Neural progenitor cell (in vitro differentiated cells): ENCODE results near the gene GLG1.

Experiments
- EZH2 ChIP-seq: fragments of 200-600 bp; sonication (generic); IDR thresholded peaks from 2 replicates; pipeline ENCODE4 v1.6.1; 2017; ENCODE audit warnings: antibody characterized with exemption, mild to moderate bottlenecking, moderate library complexity
- EZH2phosphoT487 ChIP-seq: fragments of 200-600 bp; sonication (generic); IDR thresholded peaks from 2 replicates; pipeline ENCODE4 v1.6.1; 2017; ENCODE audit warnings: antibody characterized with exemption
- TF ChIP-seq, protein P1 (sequence below): fragments of 200-600 bp; sonication (generic); IDR thresholded peaks from 2 replicates; pipeline ENCODE4 v1.5.1; 2017; ENCODE audit warnings: antibody characterized with exemption, mild to moderate bottlenecking

DNA sequence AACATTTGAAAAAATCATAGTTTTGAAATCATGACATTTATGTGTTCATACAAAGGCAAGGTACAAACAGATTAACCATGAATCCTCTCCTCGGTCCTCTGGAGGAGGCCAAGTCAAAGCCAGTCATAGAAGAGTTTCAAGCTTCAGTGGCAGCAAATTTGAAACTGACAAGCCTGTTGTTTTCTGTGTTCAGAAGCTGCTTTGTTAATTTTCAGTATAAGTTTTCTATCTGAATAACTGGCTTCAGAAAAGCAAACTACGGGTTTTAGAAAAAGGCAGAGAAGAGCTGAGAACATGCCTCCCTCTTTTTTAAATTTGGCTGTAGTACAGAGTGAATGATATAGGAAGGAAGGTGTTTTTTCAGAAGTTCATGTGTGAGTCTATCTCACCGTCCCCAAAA is 106.0 kb downstream of the GLG1 start:
- TF ChIP-seq, protein P1, sequence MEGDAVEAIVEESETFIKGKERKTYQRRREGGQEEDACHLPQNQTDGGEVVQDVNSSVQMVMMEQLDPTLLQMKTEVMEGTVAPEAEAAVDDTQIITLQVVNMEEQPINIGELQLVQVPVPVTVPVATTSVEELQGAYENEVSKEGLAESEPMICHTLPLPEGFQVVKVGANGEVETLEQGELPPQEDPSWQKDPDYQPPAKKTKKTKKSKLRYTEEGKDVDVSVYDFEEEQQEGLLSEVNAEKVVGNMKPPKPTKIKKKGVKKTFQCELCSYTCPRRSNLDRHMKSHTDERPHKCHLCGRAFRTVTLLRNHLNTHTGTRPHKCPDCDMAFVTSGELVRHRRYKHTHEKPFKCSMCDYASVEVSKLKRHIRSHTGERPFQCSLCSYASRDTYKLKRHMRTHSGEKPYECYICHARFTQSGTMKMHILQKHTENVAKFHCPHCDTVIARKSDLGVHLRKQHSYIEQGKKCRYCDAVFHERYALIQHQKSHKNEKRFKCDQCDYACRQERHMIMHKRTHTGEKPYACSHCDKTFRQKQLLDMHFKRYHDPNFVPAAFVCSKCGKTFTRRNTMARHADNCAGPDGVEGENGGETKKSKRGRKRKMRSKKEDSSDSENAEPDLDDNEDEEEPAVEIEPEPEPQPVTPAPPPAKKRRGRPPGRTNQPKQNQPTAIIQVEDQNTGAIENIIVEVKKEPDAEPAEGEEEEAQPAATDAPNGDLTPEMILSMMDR = no peak
- TF ChIP-seq EZH2phosphoT487 = no peak
- no peak for TF ChIP-seq EZH2
